ENCODE data around the gene CACNB2.

CACNB2 gene

GRCh38 chr10:18340496-18341051 is 200.3 kb downstream of the CACNB2 start:
- DNase-seq (ENCODE audit: low spot score) = no peak

GRCh38 chr10:18341055-18341454 is 200.8 kb downstream of the CACNB2 start:
- DNase-seq (ENCODE audit: low spot score) = no peak

- no peak for DNase-seq (ENCODE audit: low spot score)
Measured at GRCh38 chr10:18343573-18343972, 203.3 kb downstream of the CACNB2 start.

GRCh38 chr10:18345308-18345707 is 205.1 kb downstream of the CACNB2 start:
- DNase-seq (ENCODE audit: low spot score) = no peak

- no peak for DNase-seq (ENCODE audit: low spot score)
Measured at GRCh38 chr10:18350340-18350739, 210.1 kb downstream of the CACNB2 start.

- DNase-seq (ENCODE audit: low spot score) = no peak
Measured at GRCh38 chr10:18351421-18351820, 211.2 kb downstream of the CACNB2 start.

GRCh38 chr10:18352175-18352574 is 212.0 kb downstream of the CACNB2 start:
- no peak for DNase-seq (ENCODE audit: low spot score)

- no peak for DNase-seq (ENCODE audit: low spot score)
Measured at GRCh38 chr10:18359812-18360211, 219.6 kb downstream of the CACNB2 start.

GRCh38 chr10:18362892-18363291 is 222.7 kb downstream of the CACNB2 start:
- no peak for DNase-seq (ENCODE audit: low spot score)

GRCh38 chr10:18364987-18365775 is 225.0 kb downstream of the CACNB2 start:
- no peak for DNase-seq (ENCODE audit: low spot score)

- no peak for DNase-seq (ENCODE audit: low spot score)
Measured at GRCh38 chr10:18367840-18368239, 227.6 kb downstream of the CACNB2 start.

GRCh38 chr10:18368273-18368672 is 228.0 kb downstream of the CACNB2 start:
- no peak for DNase-seq (ENCODE audit: low spot score)

- DNase-seq (ENCODE audit: low spot score) = no peak
Measured at GRCh38 chr10:18368682-18369081, 228.5 kb downstream of the CACNB2 start.

- DNase-seq (ENCODE audit: low spot score) = no peak
Measured at GRCh38 chr10:18369859-18370473, 229.7 kb downstream of the CACNB2 start.

- no peak for DNase-seq (ENCODE audit: low spot score)
Measured at GRCh38 chr10:18376650-18377049, 236.4 kb downstream of the CACNB2 start.

GRCh38 chr10:18377898-18378297 is 237.7 kb downstream of the CACNB2 start:
- no peak for DNase-seq (ENCODE audit: low spot score)

GRCh38 chr10:18378766-18379165 is 238.5 kb downstream of the CACNB2 start:
- no peak for DNase-seq (ENCODE audit: low spot score)

GRCh38 chr10:18381679-18382078 is 241.5 kb downstream of the CACNB2 start:
- no peak for DNase-seq (ENCODE audit: low spot score)

GRCh38 chr10:18397906-18398305 is 257.7 kb downstream of the CACNB2 start:
- no peak for DNase-seq (ENCODE audit: low spot score)

- DNase-seq (ENCODE audit: low spot score) = no peak
Measured at GRCh38 chr10:18399158-18399557, 258.9 kb downstream of the CACNB2 start.

- no peak for DNase-seq (ENCODE audit: low spot score)
Measured at GRCh38 chr10:18400201-18400905, 260.1 kb downstream of the CACNB2 start.

GRCh38 chr10:18400906-18401245 is 260.7 kb downstream of the CACNB2 start:
- DNase-seq (ENCODE audit: low spot score) = no peak

Measured in activated CD4-positive, alpha-beta T cell treated with anti-CD3 and anti-CD28 coated beads, Interleukin-2, Interleukin-4, amounts not matched to agents 100 ng/mL and 50 ng/mL, durations not matched to agents 16 hours and 8 hours (primary cell).